ENCODE data around the gene GSTA3. TPM values are rescaled to one million over a fixed set of nuclear protein-coding genes. Genes with fewer than 3 reads are reported as not detected.

Gene GSTA3
- total RNA-seq, 1 donor from 2014 or later = not detected

DNA sequence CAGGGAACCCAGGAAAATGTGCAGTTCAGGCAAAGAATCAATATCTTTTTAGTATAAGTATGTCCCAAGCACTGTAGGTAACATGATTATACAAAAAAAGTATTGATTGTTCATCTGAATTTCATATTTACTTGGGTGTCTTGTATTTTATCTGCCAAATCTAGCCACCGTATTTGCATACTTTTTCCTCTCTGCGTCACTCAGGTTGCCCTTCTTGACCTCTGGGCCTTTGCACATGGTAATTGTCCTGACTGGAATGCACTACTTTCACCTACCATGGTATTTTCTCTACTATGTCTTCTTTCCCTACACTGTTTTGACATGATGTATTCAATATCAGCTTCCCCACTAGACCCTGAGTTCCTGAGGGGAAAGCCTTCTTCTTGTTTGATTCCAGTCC is 15.2 kb downstream of the GSTA3 start:
- no peaks in the 10 kb centered on the region for H3K27me3 ChIP-seq
- H3K36me3 ChIP-seq = no peaks in the 10 kb centered on the region
- Mint-ChIP-seq H3K4me3 (no peak overlapping the region), H3K36me3 (peaks cover 2% of the 10 kb centered on the region), H3K27ac (no peak overlapping the region), H3K27me3 (ENCODE audit: insufficient read depth, low read depth) (peaks cover 4% of the 10 kb centered on the region), H3K4me1 (no peaks in the 10 kb centered on the region), H3K9me3 (peaks cover 9% of the 10 kb centered on the region)
- no peak overlapping the region for H3K27ac ChIP-seq
- no peaks in the 10 kb centered on the region for H3K79me2 ChIP-seq (ENCODE audit: low read depth)
- H3K9ac ChIP-seq = no peak overlapping the region
- H4K20me1 ChIP-seq (ENCODE audit: low read depth) = no peaks in the 10 kb centered on the region
- H3K4me1 ChIP-seq = no peaks in the 10 kb centered on the region
- no peaks in the 10 kb centered on the region for H3K9me3 ChIP-seq (ENCODE audit: low read depth)
- H3K4me2 ChIP-seq = no peak overlapping the region
- no peak for DNase-seq (ENCODE audit: low spot score)
- no peak for TF ChIP-seq CTCF (IDR thresholded peaks at IDR 0.05)
- TF ChIP-seq EZH2phosphoT487 (IDR thresholded peaks at IDR 0.05) = no peak
- TF ChIP-seq EZH2 (IDR thresholded peaks at IDR 0.05) = no peak
- H3F3A ChIP-seq (ENCODE audit: low read depth) = no peaks in the 10 kb centered on the region
- H2AFZ ChIP-seq (replicated peaks) = no peak overlapping the region
- no peak overlapping the region for H3K4me3 ChIP-seq

GRCh38 chr6:52893803-52894202 is 15.7 kb downstream of the GSTA3 start:
- Mint-ChIP-seq H3K27ac (no peak overlapping the region), H3K27me3 (ENCODE audit: insufficient read depth, low read depth) (peaks cover 1% of the 10 kb centered on the region), H3K9me3 (peaks cover 9% of the 10 kb centered on the region), H3K36me3 (peaks cover 2% of the 10 kb centered on the region), H3K4me1 (no peaks in the 10 kb centered on the region), H3K4me3 (no peak overlapping the region)
- Histone ChIP-seq H4K20me1 (ENCODE audit: low read depth) (no peaks in the 10 kb centered on the region), H3K4me2 (no peak overlapping the region), H3K36me3 (no peaks in the 10 kb centered on the region), H3K9ac (no peak overlapping the region), H3F3A (ENCODE audit: low read depth) (no peaks in the 10 kb centered on the region), H3K4me1 (no peaks in the 10 kb centered on the region), H3K27me3 (no peaks in the 10 kb centered on the region), H3K4me3 (no peak overlapping the region), H2AFZ (replicated peaks) (no peak overlapping the region), H3K79me2 (ENCODE audit: low read depth) (no peaks in the 10 kb centered on the region), H3K27ac (no peak overlapping the region), H3K9me3 (ENCODE audit: low read depth) (no peaks in the 10 kb centered on the region)
- no peak for DNase-seq (ENCODE audit: low spot score)
- TF ChIP-seq EZH2 (IDR thresholded peaks at IDR 0.05) (no peak), EZH2phosphoT487 (IDR thresholded peaks at IDR 0.05) (no peak), CTCF (IDR thresholded peaks at IDR 0.05) (no peak)

DNA sequence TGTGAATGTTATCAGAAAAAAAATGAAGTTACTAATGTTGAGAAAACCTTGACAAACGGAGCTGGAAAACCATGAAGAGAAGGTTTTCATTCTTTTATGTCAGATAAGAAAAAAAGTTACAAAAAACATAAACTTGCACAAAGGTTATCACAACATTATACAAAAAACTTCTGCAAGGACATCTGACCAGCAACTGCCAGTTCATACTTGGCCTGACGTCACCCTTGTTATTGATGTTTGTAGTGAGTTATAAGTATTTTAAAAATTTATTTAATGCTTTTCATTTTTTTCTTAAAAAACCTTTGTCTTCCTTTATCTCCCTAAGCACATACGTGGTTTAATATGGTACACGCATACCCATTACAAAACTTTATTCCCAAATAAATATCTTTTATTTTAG is 16.3 kb downstream of the GSTA3 start:
- H3K36me3 ChIP-seq = no peaks in the 10 kb centered on the region
- no peak overlapping the region for H2AFZ ChIP-seq (replicated peaks)
- H3K9me3 ChIP-seq (ENCODE audit: low read depth) = no peaks in the 10 kb centered on the region
- H3K9me3 Mint-ChIP-seq = peaks cover 8% of the 10 kb centered on the region
- no peak overlapping the region for H3K4me3 ChIP-seq
- H3K9ac ChIP-seq = no peak overlapping the region
- H3K4me1 Mint-ChIP-seq = no peaks in the 10 kb centered on the region
- H3K27ac ChIP-seq = no peak overlapping the region
- H4K20me1 ChIP-seq (ENCODE audit: low read depth) = no peaks in the 10 kb centered on the region
- DNase-seq (ENCODE audit: low spot score) = no peak
- no peaks in the 10 kb centered on the region for H3K27me3 Mint-ChIP-seq (ENCODE audit: insufficient read depth, low read depth)
- TF ChIP-seq EZH2phosphoT487 (IDR thresholded peaks at IDR 0.05) (no peak), EZH2 (IDR thresholded peaks at IDR 0.05) (no peak), CTCF (IDR thresholded peaks at IDR 0.05) (no peak)
- no peak overlapping the region for H3K4me3 Mint-ChIP-seq
- peaks cover 1% of the 10 kb centered on the region for H3K36me3 Mint-ChIP-seq
- no peak overlapping the region for H3K27ac Mint-ChIP-seq
- no peaks in the 10 kb centered on the region for H3K79me2 ChIP-seq (ENCODE audit: low read depth)
- H3F3A ChIP-seq (ENCODE audit: low read depth) = no peaks in the 10 kb centered on the region
- no peaks in the 10 kb centered on the region for H3K27me3 ChIP-seq
- H3K4me1 ChIP-seq = no peaks in the 10 kb centered on the region
- no peak overlapping the region for H3K4me2 ChIP-seq

Measured in neural progenitor cell (in vitro differentiated cells).